GM06990 (cell line): ENCODE data around the gene SSR4.

Experiments
- DNase-seq: peaks from one replicate; pipeline ENCODE4 v3.0.0-alpha.2; 2011; ENCODE audit not compliant: insufficient read length; ENCODE audit errors: extremely low read depth
- H3K27me3 ChIP-seq: replicated peaks from 2 replicates; pipeline ENCODE4 v1.6.0; 2011; ENCODE audit warnings: low read length; ENCODE audit not compliant: control insufficient read depth, insufficient read depth
- H3K36me3 ChIP-seq: 2 replicates; pipeline ENCODE4 v1.5.1; 2011; ENCODE audit warnings: low read length; ENCODE audit not compliant: control insufficient read depth, insufficient read depth
- H3K4me3 ChIP-seq: replicated peaks from 2 replicates; pipeline ENCODE4 v1.5.1; 2011; ENCODE audit warnings: low read depth, mild to moderate bottlenecking, control low read depth, low read length
- TF ChIP-seq, protein P1 (sequence below): IDR thresholded peaks from 2 replicates; pipeline ENCODE4 v1.5.1; 2011; ENCODE audit warnings: low read length, control low read depth, mild to moderate bottlenecking, inconsistent platforms; ENCODE audit not compliant: insufficient read depth, poor library complexity, severe bottlenecking

The SSR4 gene

DNA sequence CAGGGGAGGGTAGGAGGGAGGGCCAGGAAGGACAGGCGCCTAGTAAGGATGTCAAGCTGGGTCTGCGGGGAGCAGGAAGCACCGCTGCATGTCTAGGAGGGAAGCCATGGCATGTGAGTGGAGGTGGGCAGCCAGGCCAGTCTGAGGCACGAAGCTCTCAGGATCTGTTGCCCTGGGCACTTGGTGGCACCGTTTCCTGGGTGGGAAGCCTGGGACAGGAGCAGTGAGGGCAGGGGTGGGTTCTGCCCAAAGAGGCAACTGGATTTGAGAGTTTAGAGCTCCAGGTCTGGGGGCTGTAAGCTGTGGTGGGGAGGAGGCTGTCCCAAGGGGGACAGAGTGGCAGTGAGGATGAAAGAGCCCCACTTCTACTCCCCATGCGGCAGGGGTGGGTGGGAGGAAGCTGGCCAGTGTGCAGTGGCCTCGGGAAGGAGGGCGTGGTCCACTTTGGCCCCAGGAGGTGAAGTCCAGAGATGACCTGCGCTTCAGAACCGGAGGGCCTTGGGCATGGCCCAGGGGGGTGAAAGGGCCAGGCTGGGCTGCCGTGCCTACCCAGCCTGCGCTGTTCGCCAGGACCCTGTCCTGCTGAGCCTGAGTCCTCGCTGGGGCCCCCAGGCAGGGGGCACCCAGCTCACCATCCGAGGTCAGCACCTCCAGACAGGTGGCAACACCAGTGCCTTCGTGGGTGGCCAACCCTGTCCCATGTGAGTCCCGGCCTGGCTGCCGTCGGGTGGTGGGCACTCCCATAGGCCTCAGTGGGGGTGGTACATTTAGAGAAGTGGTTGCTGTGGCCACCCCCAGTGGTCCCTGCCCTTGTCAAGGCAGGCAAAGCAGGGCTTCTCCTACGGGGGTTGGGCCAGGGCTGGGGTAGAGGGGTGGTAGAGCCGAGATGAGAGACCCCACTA is 21.9 kb upstream of the SSR4 start:
- DNase-seq, result no peak
- Histone ChIP-seq H3K27me3 (no peaks in the 10 kb centered on the region; the same call in 1 of the 2 replicates), H3K36me3 (no peaks in the 10 kb centered on the region)

DNA sequence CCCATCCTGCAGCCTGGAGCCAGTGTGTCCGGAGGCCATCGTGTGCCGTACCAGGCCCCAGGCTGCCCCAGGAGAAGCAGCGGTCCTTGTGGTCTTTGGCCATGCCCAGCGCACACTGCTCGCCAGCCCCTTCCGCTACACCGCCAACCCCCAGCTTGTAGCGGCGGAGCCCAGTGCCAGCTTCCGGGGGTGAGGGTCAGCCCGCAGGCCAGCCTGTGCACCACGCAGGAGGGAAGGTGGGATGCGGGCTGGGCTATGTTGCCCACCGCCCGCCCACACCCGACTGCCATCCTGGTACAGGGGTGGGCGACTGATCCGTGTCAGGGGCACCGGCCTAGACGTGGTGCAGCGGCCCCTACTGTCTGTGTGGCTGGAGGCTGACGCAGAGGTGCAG is 21.3 kb upstream of the SSR4 start:
- Histone ChIP-seq H3K4me3 (no peak overlapping the region), H3K27me3 (no peaks in the 10 kb centered on the region; the same call in 1 of the 2 replicates), H3K36me3 (no peaks in the 10 kb centered on the region)
- no peak for DNase-seq
- TF ChIP-seq, protein P1, sequence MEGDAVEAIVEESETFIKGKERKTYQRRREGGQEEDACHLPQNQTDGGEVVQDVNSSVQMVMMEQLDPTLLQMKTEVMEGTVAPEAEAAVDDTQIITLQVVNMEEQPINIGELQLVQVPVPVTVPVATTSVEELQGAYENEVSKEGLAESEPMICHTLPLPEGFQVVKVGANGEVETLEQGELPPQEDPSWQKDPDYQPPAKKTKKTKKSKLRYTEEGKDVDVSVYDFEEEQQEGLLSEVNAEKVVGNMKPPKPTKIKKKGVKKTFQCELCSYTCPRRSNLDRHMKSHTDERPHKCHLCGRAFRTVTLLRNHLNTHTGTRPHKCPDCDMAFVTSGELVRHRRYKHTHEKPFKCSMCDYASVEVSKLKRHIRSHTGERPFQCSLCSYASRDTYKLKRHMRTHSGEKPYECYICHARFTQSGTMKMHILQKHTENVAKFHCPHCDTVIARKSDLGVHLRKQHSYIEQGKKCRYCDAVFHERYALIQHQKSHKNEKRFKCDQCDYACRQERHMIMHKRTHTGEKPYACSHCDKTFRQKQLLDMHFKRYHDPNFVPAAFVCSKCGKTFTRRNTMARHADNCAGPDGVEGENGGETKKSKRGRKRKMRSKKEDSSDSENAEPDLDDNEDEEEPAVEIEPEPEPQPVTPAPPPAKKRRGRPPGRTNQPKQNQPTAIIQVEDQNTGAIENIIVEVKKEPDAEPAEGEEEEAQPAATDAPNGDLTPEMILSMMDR, result no peak

More for the DNA sequence above, 21.9 kb upstream of the SSR4 start:
- H3K4me3 ChIP-seq, result no peak overlapping the region
- TF ChIP-seq, protein P1, result no peak

DNA sequence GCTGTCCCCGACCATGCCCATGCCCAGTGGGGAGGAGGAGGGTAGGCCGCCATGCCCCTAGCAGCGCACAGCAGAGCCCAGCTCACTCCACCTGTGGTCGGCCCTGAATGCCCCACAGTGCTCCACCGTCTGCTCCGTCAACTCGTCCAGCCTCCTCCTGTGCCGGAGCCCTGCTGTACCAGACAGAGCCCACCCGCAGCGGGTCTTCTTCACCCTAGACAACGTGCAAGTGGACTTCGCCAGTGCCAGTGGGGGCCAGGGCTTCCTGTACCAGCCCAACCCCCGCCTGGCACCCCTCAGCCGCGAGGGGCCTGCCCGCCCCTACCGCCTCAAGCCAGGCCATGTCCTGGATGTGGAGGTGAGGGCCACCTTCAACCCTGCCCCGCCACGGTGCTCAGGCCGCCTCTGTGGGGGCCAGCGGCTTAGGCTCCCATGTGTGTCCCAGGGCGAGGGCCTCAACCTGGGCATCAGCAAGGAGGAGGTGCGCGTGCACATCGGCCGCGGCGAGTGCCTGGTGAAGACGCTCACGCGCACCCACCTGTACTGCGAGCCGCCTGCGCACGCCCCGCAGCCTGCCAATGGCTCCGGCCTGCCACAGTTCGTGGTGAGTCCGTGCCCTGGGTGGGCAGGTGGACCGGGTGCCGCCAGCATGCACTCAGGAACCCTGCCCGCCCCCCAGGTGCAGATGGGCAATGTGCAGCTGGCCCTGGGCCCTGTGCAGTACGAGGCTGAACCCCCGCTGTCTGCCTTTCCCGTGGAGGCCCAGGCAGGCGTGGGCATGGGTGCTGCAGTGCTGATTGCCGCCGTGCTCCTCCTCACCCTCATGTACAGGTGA is 20.5 kb upstream of the SSR4 start:
- TF ChIP-seq, protein P1, result no peak
- H3K27me3 ChIP-seq, result no peaks in the 10 kb centered on the region; the same call in 1 of the 2 replicates

DNA sequence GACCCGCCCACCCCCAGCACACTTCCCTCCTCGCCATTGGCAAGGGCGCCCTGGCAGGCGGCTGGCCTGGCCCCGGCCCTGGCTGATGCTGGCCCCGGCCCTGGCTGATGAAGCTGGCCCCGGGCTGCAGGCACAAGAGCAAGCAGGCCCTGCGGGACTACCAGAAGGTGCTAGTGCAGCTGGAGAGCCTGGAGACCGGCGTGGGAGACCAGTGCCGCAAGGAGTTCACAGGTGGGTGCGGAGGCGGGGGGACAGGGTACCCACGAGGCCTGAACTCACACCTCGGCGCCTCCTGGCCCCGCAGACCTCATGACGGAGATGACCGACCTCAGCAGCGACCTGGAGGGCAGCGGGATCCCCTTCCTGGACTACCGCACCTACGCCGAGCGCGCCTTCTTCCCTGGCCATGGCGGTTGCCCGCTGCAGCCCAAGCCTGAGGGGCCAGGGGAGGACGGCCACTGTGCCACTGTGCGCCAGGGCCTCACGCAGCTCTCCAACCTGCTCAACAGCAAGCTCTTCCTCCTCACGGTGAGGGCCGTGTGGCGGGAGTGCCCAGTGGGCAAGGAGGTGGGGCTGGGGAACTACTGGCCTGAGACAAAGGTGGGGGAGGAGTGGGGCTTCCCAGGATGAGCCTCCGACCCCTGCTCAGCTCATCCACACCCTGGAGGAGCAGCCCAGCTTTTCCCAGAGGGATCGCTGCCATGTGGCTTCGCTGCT is 19.7 kb upstream of the SSR4 start:
- Histone ChIP-seq H3K4me3 (no peak overlapping the region), H3K36me3 (no peaks in the 10 kb centered on the region), H3K27me3 (no peaks in the 10 kb centered on the region; the same call in 1 of the 2 replicates)
- TF ChIP-seq, protein P1, result no peak
- no peak for DNase-seq

More for the DNA sequence above, 20.5 kb upstream of the SSR4 start:
- peak; percentile 4 for DNase-seq
- Histone ChIP-seq H3K4me3 (no peak overlapping the region), H3K36me3 (no peaks in the 10 kb centered on the region)

DNA sequence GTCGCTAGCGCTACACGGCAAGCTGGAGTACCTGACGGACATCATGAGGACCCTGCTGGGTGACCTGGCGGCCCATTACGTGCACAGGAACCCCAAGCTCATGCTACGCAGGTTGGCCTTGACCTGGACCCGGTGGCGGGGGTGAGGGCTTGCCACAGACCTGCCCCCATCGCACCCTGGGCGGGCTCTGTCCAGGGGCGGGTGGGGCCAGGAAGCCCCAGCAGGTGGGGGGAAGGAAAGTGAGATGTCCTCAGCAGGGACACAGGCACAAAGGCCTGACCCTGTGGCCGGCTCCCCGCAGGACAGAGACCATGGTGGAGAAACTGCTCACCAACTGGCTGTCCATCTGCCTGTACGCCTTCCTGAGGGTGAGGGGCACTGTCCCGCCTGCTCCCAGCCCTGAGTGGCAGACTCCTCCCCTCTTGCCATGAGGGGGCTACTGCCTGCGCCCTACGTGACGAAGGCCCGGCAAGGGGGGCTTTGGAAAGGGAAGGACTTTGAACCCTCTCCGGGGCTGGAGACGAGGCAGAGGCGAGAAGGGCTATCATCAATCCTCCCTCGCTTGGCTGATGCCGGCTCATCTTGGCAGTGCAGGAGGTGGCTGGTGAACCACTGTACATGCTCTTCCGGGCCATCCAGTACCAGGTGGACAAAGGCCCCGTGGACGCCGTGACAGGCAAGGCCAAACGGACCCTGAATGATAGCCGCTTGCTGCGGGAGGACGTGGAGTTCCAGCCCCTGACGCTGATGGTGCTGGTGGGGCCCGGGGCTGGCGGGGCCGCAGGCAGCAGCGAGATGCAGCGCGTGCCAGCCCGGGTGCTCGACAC is 19.0 kb upstream of the SSR4 start:
- DNase-seq, result peak; percentile 4
- TF ChIP-seq, protein P1, result no peak
- no peaks in the 10 kb centered on the region for H3K36me3 ChIP-seq
- no peak overlapping the region for H3K4me3 ChIP-seq
- no peaks in the 10 kb centered on the region; the same call in 1 of the 2 replicates for H3K27me3 ChIP-seq
